SU-DHL-6 (cell line): ENCODE measurements around the gene DEPDC4.

ENCODE experiments used
- H2AFZ ChIP-seq: fragments of 200-600 bp; sonication (generic); 2 replicates; pipeline ENCODE4 v1.6.1; 2014; ENCODE audit warnings: low read depth, mild to moderate bottlenecking, moderate library complexity, mixed read lengths, antibody characterized with exemption, low read length; ENCODE audit not compliant: severe bottlenecking
- H3F3A ChIP-seq: fragments of 200-600 bp; shearing (Covaris generic); 2 replicates; pipeline ENCODE4 v1.6.0; 2016; ENCODE audit warnings: antibody characterized with exemption, mild to moderate bottlenecking; ENCODE audit not compliant: insufficient read depth
- H3K27ac ChIP-seq: fragments of 200-600 bp; sonication (generic); 2 replicates; pipeline ENCODE4 v1.5.1; 2016; ENCODE audit warnings: low read depth, mild to moderate bottlenecking, low read length, moderate library complexity, mixed read lengths
- H3K27me3 ChIP-seq: fragments of 200-600 bp; sonication (generic), shearing (Covaris generic); 2 replicates; pipeline ENCODE4 v1.6.0; 2014; ENCODE audit warnings: mild to moderate bottlenecking, low read length
- H3K36me3 ChIP-seq: fragments of 200-600 bp; sonication (generic); 2 replicates; pipeline ENCODE4 v1.6.1; 2014; ENCODE audit warnings: mild to moderate bottlenecking, low read length, mixed read lengths
- H3K4me2 ChIP-seq: fragments of 300-600, 200-600 bp; shearing (Covaris generic), sonication (generic); 2 replicates; pipeline ENCODE4 v1.6.0; 2014; ENCODE audit warnings: low read length, low read depth, mild to moderate bottlenecking; ENCODE audit not compliant: poor library complexity, severe bottlenecking
- H3K4me3 ChIP-seq: fragments of 200-600 bp; sonication (generic); 2 replicates; pipeline ENCODE4 v1.5.1; 2014; ENCODE audit warnings: antibody characterized with exemption, low read length, mild to moderate bottlenecking, mixed read lengths; ENCODE audit not compliant: insufficient read depth, poor library complexity, severe bottlenecking
- H3K79me2 ChIP-seq: fragments of 200-600 bp; sonication (generic); 2 replicates; pipeline ENCODE4 v1.6.1; 2014; ENCODE audit warnings: mild to moderate bottlenecking, low read length, moderate library complexity; ENCODE audit not compliant: insufficient read depth
- H3K9ac ChIP-seq: fragments of 200-600 bp; sonication (generic); 2 replicates; pipeline ENCODE4 v1.7.0; 2014; ENCODE audit warnings: mild to moderate bottlenecking, low read length
- H3K9me2 ChIP-seq: fragments of 200-600 bp; sonication (generic); replicated peaks from 2 replicates; pipeline ENCODE4 v1.6.1; 2014; ENCODE audit warnings: low read length; ENCODE audit not compliant: insufficient read depth
- H3K9me3 ChIP-seq: fragments of 200-600 bp; sonication (generic); 2 replicates; pipeline ENCODE4 v1.6.1; 2014; ENCODE audit warnings: low read length, mixed read lengths; ENCODE audit not compliant: insufficient read depth
- H4K20me1 ChIP-seq: fragments of 200-600 bp; sonication (generic); 2 replicates; pipeline ENCODE4 v1.6.1; 2014; ENCODE audit warnings: low read depth, mild to moderate bottlenecking, antibody characterized with exemption, low read length, moderate library complexity, mixed read lengths
- EZH2phosphoT487 ChIP-seq: fragments of 200-600 bp; sonication (generic), shearing (Covaris generic); conservative IDR thresholded peaks from 2 replicates; pipeline ENCODE4 v1.6.1; 2018; ENCODE audit warnings: mild to moderate bottlenecking, antibody characterized with exemption, low read length, moderate library complexity, mixed read lengths
- TF ChIP-seq, protein P1 (sequence below): fragments of 200-600 bp; sonication (generic); IDR thresholded peaks from one replicate; pipeline ENCODE4 v1.5.1; 2017; ENCODE audit warnings: antibody characterized with exemption, mild to moderate bottlenecking, low read length, moderate library complexity; ENCODE audit not compliant: insufficient read depth, poor library complexity, severe bottlenecking

Gene DEPDC4

DNA sequence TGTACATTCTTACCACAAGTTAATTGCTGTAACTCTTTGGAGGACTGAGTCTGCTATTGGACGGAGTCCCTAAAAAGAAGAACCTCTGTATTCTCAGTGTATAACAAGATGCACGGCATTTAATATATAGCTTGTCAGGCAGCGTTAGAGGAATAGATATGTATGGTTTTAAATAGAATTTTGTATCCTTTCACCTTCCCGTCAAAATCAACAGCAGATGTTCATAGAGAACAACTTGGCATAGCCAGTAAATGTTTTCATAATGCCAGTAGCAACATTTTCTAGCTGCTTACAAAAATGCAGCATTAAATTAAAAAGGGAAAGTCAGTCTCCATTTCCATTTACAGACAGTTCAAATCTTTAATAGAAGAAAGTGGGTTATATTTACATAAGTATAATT lies 6.9 kb upstream of the DEPDC4 start:
- H4K20me1 ChIP-seq = peaks cover 7% of the 10 kb centered on the region
- H3K27me3 ChIP-seq = no peaks in the 10 kb centered on the region
- no peaks in the 10 kb centered on the region for H3K9me2 ChIP-seq
- no peak overlapping the region for H3K4me2 ChIP-seq
- H3K9me3 ChIP-seq = no peaks in the 10 kb centered on the region
- TF ChIP-seq, protein P1, sequence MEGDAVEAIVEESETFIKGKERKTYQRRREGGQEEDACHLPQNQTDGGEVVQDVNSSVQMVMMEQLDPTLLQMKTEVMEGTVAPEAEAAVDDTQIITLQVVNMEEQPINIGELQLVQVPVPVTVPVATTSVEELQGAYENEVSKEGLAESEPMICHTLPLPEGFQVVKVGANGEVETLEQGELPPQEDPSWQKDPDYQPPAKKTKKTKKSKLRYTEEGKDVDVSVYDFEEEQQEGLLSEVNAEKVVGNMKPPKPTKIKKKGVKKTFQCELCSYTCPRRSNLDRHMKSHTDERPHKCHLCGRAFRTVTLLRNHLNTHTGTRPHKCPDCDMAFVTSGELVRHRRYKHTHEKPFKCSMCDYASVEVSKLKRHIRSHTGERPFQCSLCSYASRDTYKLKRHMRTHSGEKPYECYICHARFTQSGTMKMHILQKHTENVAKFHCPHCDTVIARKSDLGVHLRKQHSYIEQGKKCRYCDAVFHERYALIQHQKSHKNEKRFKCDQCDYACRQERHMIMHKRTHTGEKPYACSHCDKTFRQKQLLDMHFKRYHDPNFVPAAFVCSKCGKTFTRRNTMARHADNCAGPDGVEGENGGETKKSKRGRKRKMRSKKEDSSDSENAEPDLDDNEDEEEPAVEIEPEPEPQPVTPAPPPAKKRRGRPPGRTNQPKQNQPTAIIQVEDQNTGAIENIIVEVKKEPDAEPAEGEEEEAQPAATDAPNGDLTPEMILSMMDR = no peak
- no peak for TF ChIP-seq EZH2phosphoT487
- H3F3A ChIP-seq = no peaks in the 10 kb centered on the region
- no peak overlapping the region for H3K27ac ChIP-seq
- no peak overlapping the region for H2AFZ ChIP-seq
- H3K9ac ChIP-seq = no peak overlapping the region
- no peak overlapping the region for H3K4me3 ChIP-seq
- no peaks in the 10 kb centered on the region; the same call in 1 of the 2 replicates for H3K36me3 ChIP-seq
- H3K79me2 ChIP-seq = peaks cover 89% of the 10 kb centered on the region

DNA sequence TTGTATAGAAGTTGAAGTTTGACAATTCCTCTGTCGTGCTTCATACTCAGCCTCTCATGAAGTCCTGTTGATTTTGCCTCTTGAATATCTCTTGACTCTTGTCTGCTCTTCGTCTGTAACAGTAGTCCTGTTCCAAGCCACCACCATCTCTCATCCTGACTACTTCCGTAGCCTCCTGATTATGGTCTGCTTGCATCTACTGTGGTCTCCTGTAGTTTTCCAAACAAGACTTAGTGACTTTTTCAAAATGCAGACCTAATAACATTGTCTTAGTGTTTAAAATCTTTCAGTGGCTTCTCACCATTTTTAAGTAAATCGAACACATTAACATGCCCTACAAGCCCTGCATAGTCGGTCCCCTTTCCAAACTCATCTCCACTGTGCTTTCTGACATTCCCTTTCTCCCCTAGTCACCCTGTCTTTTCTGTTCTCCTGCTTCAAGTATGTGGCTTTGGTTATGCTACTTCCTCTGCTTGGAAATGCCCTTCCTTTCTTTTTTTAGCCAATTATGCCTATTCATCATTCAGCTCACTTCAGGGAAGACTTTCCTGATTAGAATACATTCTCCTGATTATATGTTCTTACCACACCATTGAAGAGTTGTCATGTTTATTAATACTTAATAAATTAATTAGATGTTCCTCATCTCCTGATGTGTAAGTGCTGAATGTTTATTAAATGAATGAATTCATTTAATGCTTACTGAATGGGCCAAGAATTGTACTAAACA lies 2.1 kb upstream of the DEPDC4 start:
- Histone ChIP-seq H2AFZ (no peak overlapping the region), H3K4me3 (no peak overlapping the region), H3K4me2 (peak overlapping the region; percentile 91), H3K79me2 (peaks cover 58% of the 10 kb centered on the region), H3K9me2 (no peaks in the 10 kb centered on the region), H3F3A (no peaks in the 10 kb centered on the region), H3K36me3 (no peaks in the 10 kb centered on the region; the same call in 1 of the 2 replicates), H3K27ac (no peak overlapping the region), H3K9me3 (no peaks in the 10 kb centered on the region), H4K20me1 (peaks cover 14% of the 10 kb centered on the region), H3K27me3 (no peaks in the 10 kb centered on the region), H3K9ac (peak overlapping the region; percentile 90; the same call in 1 of the 2 replicates)
- TF ChIP-seq EZH2phosphoT487 = no peak
- TF ChIP-seq, protein P1 = no peak

DNA sequence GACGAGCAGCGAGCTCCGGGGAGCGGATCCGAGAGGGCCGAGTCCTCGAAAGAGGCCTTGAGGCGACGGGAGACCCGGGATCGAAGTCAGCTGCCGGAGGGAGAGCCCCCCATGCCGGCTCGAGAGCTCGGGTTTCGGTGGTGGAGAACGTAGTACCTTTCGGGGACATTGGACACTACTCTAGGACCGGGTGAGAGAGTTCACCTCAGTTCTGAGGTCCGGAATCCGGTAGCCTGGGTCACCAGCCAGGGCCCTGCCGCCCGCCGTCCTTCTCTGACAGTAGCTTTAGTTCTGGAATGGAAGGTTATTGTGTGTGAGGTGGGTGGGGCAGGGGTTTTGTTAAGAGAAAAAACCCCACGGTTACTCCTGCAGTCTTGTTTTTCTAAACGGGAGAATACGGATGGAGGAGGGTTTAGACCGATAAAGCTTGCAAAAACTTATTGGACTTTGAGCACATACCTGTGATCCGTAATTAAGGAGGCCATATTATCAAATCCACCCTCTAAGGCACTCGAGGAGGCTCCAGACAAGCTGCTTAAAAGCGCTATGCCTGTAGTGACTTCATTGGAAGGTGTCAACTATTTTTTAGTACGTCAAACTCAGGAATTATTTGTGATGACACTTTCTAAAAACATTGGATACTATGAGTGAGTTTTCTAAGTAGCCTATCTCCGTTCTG lies 863 bp upstream of the DEPDC4 start:
- H3K4me2 ChIP-seq = peak overlapping the region; percentile 91
- no peaks in the 10 kb centered on the region; the same call in 1 of the 2 replicates for H3K36me3 ChIP-seq
- no peaks in the 10 kb centered on the region for H3F3A ChIP-seq
- H2AFZ ChIP-seq = peak overlapping the region; percentile 87
- TF ChIP-seq, protein P1 = no peak
- TF ChIP-seq EZH2phosphoT487 = no peak
- peaks cover 51% of the 10 kb centered on the region for H3K79me2 ChIP-seq
- H3K27me3 ChIP-seq = no peaks in the 10 kb centered on the region
- peak overlapping the region; percentile 91 for H3K4me3 ChIP-seq
- peak overlapping the region; percentile 59 for H3K27ac ChIP-seq
- no peaks in the 10 kb centered on the region for H3K9me2 ChIP-seq
- no peaks in the 10 kb centered on the region for H3K9me3 ChIP-seq
- H4K20me1 ChIP-seq = peaks cover 14% of the 10 kb centered on the region
- H3K9ac ChIP-seq = peak overlapping the region; percentile 90
